ENCODE measurements around the gene ARMH1. TPM values are rescaled to one million over a fixed set of nuclear protein-coding genes. Genes with fewer than 3 reads are reported as not detected.

The ARMH1 gene
- total and polyA plus RNA-seq, 7 experiments from 2014 or later, result 32.8 to 205 (median 71.8) TPM

DNA sequence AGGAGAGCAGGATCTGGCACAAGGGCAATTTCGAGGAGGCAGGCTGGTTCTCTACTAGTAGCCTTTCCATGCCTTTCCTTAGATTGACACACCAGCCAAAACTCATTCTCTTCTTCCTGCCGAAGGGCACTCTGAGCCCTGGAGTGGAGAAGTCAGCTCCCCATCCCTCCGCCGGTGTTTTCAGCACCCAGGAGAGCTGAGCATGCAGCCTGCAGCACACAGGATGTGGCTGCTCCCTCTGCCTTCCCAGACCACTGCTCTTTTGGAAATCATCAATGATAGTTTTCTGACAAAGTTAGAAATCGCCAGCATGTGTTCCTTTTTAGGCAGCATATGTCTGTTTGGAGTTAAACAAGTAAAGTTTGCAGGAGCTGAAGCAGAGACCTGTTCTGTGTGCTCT, 44.8 kb downstream of the ARMH1 start:
- H3K36me3 Mint-ChIP-seq, result peaks cover 0 to 3% (median 0%) of the 10 kb centered on the region in 5 donors
- intact Hi-C loops (cut with micrococcal nuclease), result no loop called here

DNA sequence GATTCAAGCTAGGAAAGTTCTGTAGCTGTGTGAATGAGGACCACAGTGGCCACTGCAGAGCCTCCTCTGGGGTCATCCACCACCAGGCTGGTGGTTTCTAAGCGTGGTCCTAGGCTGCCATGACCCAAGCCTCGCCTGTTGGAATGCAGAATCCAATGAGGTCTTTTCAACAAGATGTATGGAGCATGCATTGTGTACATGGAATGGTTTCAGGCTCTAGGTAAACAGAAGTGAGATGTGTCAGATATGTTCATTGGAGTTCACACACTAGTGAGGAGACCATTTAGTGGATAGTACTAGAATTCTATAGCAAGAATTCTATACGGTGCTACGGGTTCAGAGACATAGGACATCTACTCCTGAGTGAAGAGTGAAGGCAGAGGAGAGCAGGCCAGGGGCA, 45.8 kb downstream of the ARMH1 start:
- H3K4me1 ChIP-seq (ENCODE audit: control insufficient read depth in 2 of 2, insufficient read depth in 2 of 2, low read length in 2 of 2), result peaks cover 27 to 75% of the 10 kb centered on the region in 2 donors
- CTCF ChIA-PET, result interaction anchor here (0.6 to 8.9 kb wide), 2 partner anchors 10 to 502 kb away, joined by 3 to 55 read pairs; partner anchors contain the start of gene RNU5D-1

More for the DNA sequence above, 44.8 kb downstream of the ARMH1 start:
- peak overlapping the region in 7 of 10 donors; percentile 8 to 58 (median 48) for H3K4me3 Mint-ChIP-seq
- no peaks in the 10 kb centered on the region for H3K36me3 ChIP-seq (ENCODE audit: control insufficient read depth in 2 of 3, insufficient read depth in 3 of 3, low read length in 3 of 3)
- POLR2A ChIA-PET, result interaction anchor here (0.6 to 14.5 kb wide), 7 partner anchors 11 to 87 kb away, joined by 3 to 239 read pairs (median 4); partner anchors contain the start of genes RNU5D-1 and RPS8
- peaks cover 63 to 88% (median 77%) of the 10 kb centered on the region in 7 donors for H3K4me1 Mint-ChIP-seq
- CTCF ChIA-PET, result interaction anchor here (0.8 to 8.9 kb wide), 2 partner anchors 11 to 13 kb away, joined by 3 to 55 read pairs; partner anchors contain the start of gene RNU5D-1
- ATAC-seq (no peak), DNase-seq (peak in 1 of 9 donors; percentile 14)
- no peaks in the 10 kb centered on the region for H3K27me3 ChIP-seq (ENCODE audit: control insufficient read depth in 2 of 2, insufficient read depth in 2 of 2, low read length in 2 of 2)
- H3K27ac ChIP-seq (ENCODE audit: low read depth, low read length), result peak overlapping the region; percentile 44
- H3K27me3 Mint-ChIP-seq, result no peaks in the 10 kb centered on the region
- H3K9me3 Mint-ChIP-seq, result peaks cover 0 to 3% (median 0%) of the 10 kb centered on the region in 11 donors
- H3K9me3 ChIP-seq (ENCODE audit: control insufficient read depth in 2 of 3, low read length in 3 of 3), result no peaks in the 10 kb centered on the region
- H3K4me3 ChIP-seq (ENCODE audit: low read length), result no peak overlapping the region
- H3K27ac Mint-ChIP-seq, result peak overlapping the region in 7 of 9 donors; percentile 16 to 98 (median 83)
- peaks cover 34 to 74% of the 10 kb centered on the region in 2 donors for H3K4me1 ChIP-seq (ENCODE audit: control insufficient read depth in 2 of 2, insufficient read depth in 2 of 2, low read length in 2 of 2)

DNA sequence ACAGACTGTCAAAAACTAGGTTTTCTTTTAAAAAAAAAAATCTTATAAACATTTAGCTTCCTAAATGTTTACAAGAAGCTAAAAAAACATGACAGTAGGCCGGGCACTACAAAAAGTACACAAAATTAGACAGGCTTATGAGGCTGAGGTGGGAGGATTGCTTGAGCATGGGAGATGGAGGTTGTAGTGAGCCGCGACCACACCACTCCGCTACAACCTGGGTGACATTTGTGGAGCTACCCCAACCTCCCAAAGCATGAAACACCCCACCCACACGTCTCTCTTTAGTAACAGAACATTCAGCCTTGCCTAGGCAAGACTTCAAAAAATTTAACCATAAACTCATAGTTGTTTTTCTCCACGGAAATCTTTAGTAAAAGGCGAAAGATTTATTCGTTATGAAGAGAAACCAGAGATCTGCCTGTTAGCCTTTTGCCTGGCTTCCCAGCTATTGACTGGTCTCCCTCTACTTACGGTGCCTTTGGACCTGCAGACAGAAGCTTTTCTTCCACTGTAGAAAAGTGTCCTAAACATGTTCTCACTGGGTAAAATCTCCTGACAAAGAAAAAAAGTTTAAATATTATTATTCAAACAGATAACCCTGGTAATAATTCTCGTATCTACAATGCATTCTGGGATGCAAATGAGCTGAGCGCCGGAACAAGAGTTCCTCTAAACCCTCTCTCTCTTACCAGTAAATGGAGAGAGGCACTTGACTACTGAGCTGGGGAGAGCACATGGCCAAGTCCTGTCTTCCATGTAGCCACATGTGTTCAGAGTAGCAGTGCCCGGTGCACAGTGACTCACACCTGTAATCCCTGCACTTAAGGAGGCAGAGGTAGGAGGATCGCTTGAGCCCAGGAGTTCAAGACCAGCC, 47.2 kb downstream of the ARMH1 start:
- peak; percentile 92 for ATAC-seq
- peak overlapping the region; percentile 15 for H3K4me3 ChIP-seq (ENCODE audit: low read length)
- peaks cover 26 to 73% of the 10 kb centered on the region in 2 donors for H3K4me1 ChIP-seq (ENCODE audit: control insufficient read depth in 2 of 2, insufficient read depth in 2 of 2, low read length in 2 of 2)
- ChIA-PET POLR2A (interaction anchor here (0.5 to 14.5 kb wide), 45 partner anchors 8 to 863 kb away, joined by 3 to 239 read pairs (median 5); partner anchors contain the start of genes ARMH1, BTBD19, CCDC163 and DYNLT4), CTCF (interaction anchor here (0.6 to 8.9 kb wide), 4 partner anchors 8 to 54 kb away, joined by 3 to 55 read pairs (median 4); partner anchors contain the start of gene RNU5D-1)
- H3K27me3 ChIP-seq (ENCODE audit: control insufficient read depth in 2 of 2, insufficient read depth in 2 of 2, low read length in 2 of 2), result no peaks in the 10 kb centered on the region
- H3K27ac ChIP-seq (ENCODE audit: low read depth, low read length), result peak overlapping the region; percentile 64
- no peaks in the 10 kb centered on the region for H3K9me3 ChIP-seq (ENCODE audit: control insufficient read depth in 2 of 3, low read length in 3 of 3)
- peaks cover 0 to 4% (median 0%) of the 10 kb centered on the region in 11 donors for H3K9me3 Mint-ChIP-seq
- H3K27ac Mint-ChIP-seq, result peak overlapping the region; percentile 74 to 98 (median 95)
- no peaks in the 10 kb centered on the region for H3K27me3 Mint-ChIP-seq
- peak overlapping the region; percentile 53 to 87 (median 80) for H3K4me3 Mint-ChIP-seq
- peaks cover 52 to 85% (median 74%) of the 10 kb centered on the region in 7 donors for H3K4me1 Mint-ChIP-seq
- peak in 8 of 9 donors; percentile 62 to 84 (median 72) for DNase-seq
- H3K36me3 Mint-ChIP-seq, result peaks cover 0 to 6% (median 0%) of the 10 kb centered on the region in 5 donors
- intact Hi-C loops (cut with micrococcal nuclease), result loop anchor here (1.0 to 5.0 kb wide), 4 partner anchors 10 to 619 kb away; partner anchors contain the start of genes RNU5D-1 (in 2 of the 2), ARMH1 (in 1 of the 2), EIF2B3 (in 1 of the 2) and MUTYH (in 1 of the 2)
- H3K36me3 ChIP-seq (ENCODE audit: control insufficient read depth in 2 of 3, insufficient read depth in 3 of 3, low read length in 3 of 3), result no peaks in the 10 kb centered on the region

More for the DNA sequence above, 45.8 kb downstream of the ARMH1 start:
- Mint-ChIP-seq H3K36me3 (peaks cover 0 to 6% (median 0%) of the 10 kb centered on the region in 5 donors), H3K4me3 (peak overlapping the region; percentile 48 to 83 (median 58)), H3K27me3 (no peaks in the 10 kb centered on the region), H3K27ac (peak overlapping the region; percentile 30 to 98 (median 95)), H3K4me1 (peaks cover 61 to 89% (median 76%) of the 10 kb centered on the region in 7 donors), H3K9me3 (peaks cover 0 to 4% (median 0%) of the 10 kb centered on the region in 11 donors)
- Histone ChIP-seq H3K36me3 (ENCODE audit: control insufficient read depth in 2 of 3, insufficient read depth in 3 of 3, low read length in 3 of 3) (no peaks in the 10 kb centered on the region), H3K27me3 (ENCODE audit: control insufficient read depth in 2 of 2, insufficient read depth in 2 of 2, low read length in 2 of 2) (no peaks in the 10 kb centered on the region), H3K4me3 (ENCODE audit: low read length) (no peak overlapping the region), H3K9me3 (ENCODE audit: control insufficient read depth in 2 of 3, low read length in 3 of 3) (no peaks in the 10 kb centered on the region), H3K27ac (ENCODE audit: low read depth, low read length) (no peak overlapping the region)
- no peak for DNase-seq
- intact Hi-C loops (cut with micrococcal nuclease), result loop anchor here in 1 of 2 donors (2.0 to 5.0 kb wide), 2 partner anchors 267 to 621 kb away; partner anchors contain the start of genes EIF2B3, MUTYH and TOE1
- POLR2A ChIA-PET, result interaction anchor here (0.5 to 14.5 kb wide), 6 partner anchors 10 to 88 kb away, joined by 3 to 239 read pairs (median 24); partner anchors contain the start of genes BTBD19, DYNLT4, RNU5D-1 and RPS8
- ATAC-seq, result no peak

DNA sequence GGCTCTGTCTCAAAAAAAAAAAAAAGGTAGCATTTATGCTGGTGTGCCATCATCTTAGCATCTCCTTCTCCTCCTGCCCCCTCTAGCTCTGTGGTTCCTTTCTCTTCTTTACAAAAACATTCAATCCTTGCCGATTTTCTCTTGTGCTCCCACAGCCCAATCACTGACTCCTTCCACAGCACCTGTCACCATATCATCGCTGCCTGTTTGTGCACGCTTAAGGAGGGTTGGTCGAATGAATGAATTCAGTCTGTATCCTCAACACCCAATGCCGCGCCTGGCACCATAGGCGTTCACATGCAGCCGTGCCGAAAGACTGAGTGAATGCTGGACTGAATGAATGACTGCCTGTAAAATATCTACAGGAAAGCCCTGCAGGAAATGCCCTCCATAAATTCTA, 48.5 kb downstream of the ARMH1 start:
- H3K27me3 ChIP-seq (ENCODE audit: control insufficient read depth in 2 of 2, insufficient read depth in 2 of 2, low read length in 2 of 2), result no peaks in the 10 kb centered on the region
- CTCF ChIA-PET, result no interaction called here
- ATAC-seq (no peak), DNase-seq (peak in 5 of 9 donors; percentile 17 to 41 (median 29))
- POLR2A ChIA-PET, result interaction anchor here (0.6 to 14.5 kb wide), 10 partner anchors 7 to 799 kb away, joined by 3 to 239 read pairs (median 10); partner anchors contain the start of genes ARMH1, BTBD19, DYNLT4 and PLK3
- peaks cover 23 to 64% of the 10 kb centered on the region in 2 donors for H3K4me1 ChIP-seq (ENCODE audit: control insufficient read depth in 2 of 2, insufficient read depth in 2 of 2, low read length in 2 of 2)
- H3K9me3 ChIP-seq (ENCODE audit: control insufficient read depth in 2 of 3, low read length in 3 of 3), result no peaks in the 10 kb centered on the region
- peaks cover 0 to 4% (median 0%) of the 10 kb centered on the region in 11 donors for H3K9me3 Mint-ChIP-seq
- peak overlapping the region; percentile 72 to 93 (median 83) for H3K4me3 Mint-ChIP-seq
- no peaks in the 10 kb centered on the region for H3K36me3 ChIP-seq (ENCODE audit: control insufficient read depth in 2 of 3, insufficient read depth in 3 of 3, low read length in 3 of 3)
- peaks cover 51 to 82% (median 68%) of the 10 kb centered on the region in 7 donors for H3K4me1 Mint-ChIP-seq
- intact Hi-C loops (cut with micrococcal nuclease), result loop anchor here in 1 of 2 donors (1.0 to 5.0 kb wide), 3 partner anchors 16 to 264 kb away; partner anchors contain the start of genes ARMH1, EIF2B3, KIF2C and TMEM53
- peak overlapping the region; percentile 73 to 99 (median 94) for H3K27ac Mint-ChIP-seq
- H3K27ac ChIP-seq (ENCODE audit: low read depth, low read length), result peak overlapping the region; percentile 72
- H3K36me3 Mint-ChIP-seq, result peaks cover 0 to 6% (median 0%) of the 10 kb centered on the region in 5 donors
- no peaks in the 10 kb centered on the region for H3K27me3 Mint-ChIP-seq
- H3K4me3 ChIP-seq (ENCODE audit: low read length), result peak overlapping the region; percentile 60

DNA sequence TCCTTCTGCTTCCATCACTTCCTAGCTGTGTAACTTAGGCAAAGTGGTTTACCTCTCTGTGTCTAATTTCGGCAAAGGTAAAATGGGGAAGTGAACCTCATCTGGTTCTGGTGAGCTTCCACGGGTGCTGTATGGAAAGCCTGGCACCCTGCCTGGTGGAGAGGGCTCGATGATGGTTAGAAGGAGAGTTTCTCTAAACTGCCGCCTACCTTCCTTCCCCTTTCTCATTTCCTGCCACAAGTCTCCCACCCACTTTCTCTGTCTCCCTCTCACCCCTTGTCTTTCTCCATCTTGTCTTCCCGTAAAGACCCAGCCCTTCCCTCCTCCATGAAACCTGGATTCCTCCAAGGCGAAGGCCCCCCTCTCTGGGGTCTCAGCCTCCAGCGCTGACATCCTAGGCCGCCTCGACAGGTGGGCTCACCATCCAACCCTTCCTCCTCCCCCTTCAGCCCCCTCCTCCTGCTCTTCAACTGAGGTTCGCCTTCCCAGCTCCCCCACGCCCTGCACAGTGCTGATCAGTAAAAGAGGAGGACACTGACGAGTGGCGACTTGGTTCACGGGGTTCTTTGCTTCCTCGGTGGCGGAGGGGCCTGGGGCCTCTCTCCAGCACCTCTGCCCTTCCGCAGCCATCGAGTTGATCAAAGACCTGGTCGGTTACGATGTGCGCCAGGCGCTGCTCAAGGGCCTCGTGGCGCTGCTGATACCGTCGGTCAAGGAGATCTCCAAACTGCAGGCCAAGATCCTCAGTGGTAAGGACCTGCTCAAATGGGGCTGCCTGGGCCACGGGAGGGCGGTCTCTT, 49.2 kb downstream of the ARMH1 start:
- H3K9me3 ChIP-seq (ENCODE audit: control insufficient read depth in 2 of 3, low read length in 3 of 3), result no peaks in the 10 kb centered on the region
- peaks cover 0 to 4% (median 0%) of the 10 kb centered on the region in 11 donors for H3K9me3 Mint-ChIP-seq
- ATAC-seq (no peak), DNase-seq (peak in 6 of 9 donors; percentile 20 to 46 (median 30))
- CTCF ChIA-PET, result interaction anchor here (0.5 kb wide), 1 partner anchor 96 kb away, joined by 3 read pairs; no protein-coding TSS in a partner anchor
- no peaks in the 10 kb centered on the region for H3K27me3 ChIP-seq (ENCODE audit: control insufficient read depth in 2 of 2, insufficient read depth in 2 of 2, low read length in 2 of 2)
- H3K27ac Mint-ChIP-seq, result peak overlapping the region; percentile 73 to 99 (median 94)
- H3K36me3 Mint-ChIP-seq, result peaks cover 0 to 6% (median 0%) of the 10 kb centered on the region in 5 donors
- H3K4me1 Mint-ChIP-seq, result peaks cover 47 to 79% (median 65%) of the 10 kb centered on the region in 7 donors
- peak overlapping the region; percentile 72 for H3K27ac ChIP-seq (ENCODE audit: low read depth, low read length)
- H3K4me1 ChIP-seq (ENCODE audit: control insufficient read depth in 2 of 2, insufficient read depth in 2 of 2, low read length in 2 of 2), result peaks cover 23 to 59% of the 10 kb centered on the region in 2 donors
- intact Hi-C loops (cut with micrococcal nuclease), result loop anchor here in 1 of 2 donors (1.0 to 5.0 kb wide), 3 partner anchors 16 to 264 kb away; partner anchors contain the start of genes ARMH1, EIF2B3, KIF2C and TMEM53
- H3K4me3 Mint-ChIP-seq, result peak overlapping the region; percentile 72 to 93 (median 83)
- POLR2A ChIA-PET, result interaction anchor here (0.6 to 14.5 kb wide), 14 partner anchors 6 to 798 kb away, joined by 3 to 239 read pairs (median 4); partner anchors contain the start of genes BEST4, BTBD19, DYNLT4 and HECTD3
- no peaks in the 10 kb centered on the region for H3K36me3 ChIP-seq (ENCODE audit: control insufficient read depth in 2 of 3, insufficient read depth in 3 of 3, low read length in 3 of 3)
- peak overlapping the region; percentile 60 for H3K4me3 ChIP-seq (ENCODE audit: low read length)
- H3K27me3 Mint-ChIP-seq, result no peaks in the 10 kb centered on the region

Data from naive thymus-derived CD4-positive, alpha-beta T cell (primary cell).